Endothelial cell of umbilical vein (primary cell): Measurements from ENCODE around the gene DEDD.

ENCODE experiments used
- CTCF ChIP-seq, 2 donors: IDR thresholded peaks; 1 replicate in 1 of 2; 2 replicates in 1 of 2; pipeline ENCODE4 v1.5.1; 2011; ENCODE audit warnings: low read length in 2 of 2, mild to moderate bottlenecking in 2 of 2, moderate library complexity in 2 of 2, control low read depth in 1 of 2, inconsistent platforms in 1 of 2, low read depth in 1 of 2; ENCODE audit not compliant: insufficient read depth in 1 of 2; ENCODE audit errors: extremely low read depth in 1 of 2
- EZH2 ChIP-seq: IDR thresholded peaks from 2 replicates; pipeline ENCODE4 v1.6.1; 2012; ENCODE audit warnings: borderline replicate concordance, low read depth, mild to moderate bottlenecking, moderate library complexity, low read length, inconsistent platforms; ENCODE audit not compliant: severe bottlenecking
- FOS ChIP-seq: IDR thresholded peaks from 2 replicates; pipeline ENCODE4 v1.6.1; 2011; ENCODE audit warnings: mild to moderate bottlenecking, low read length, moderate library complexity, borderline replicate concordance; ENCODE audit not compliant: insufficient read depth
- GATA2 ChIP-seq: IDR thresholded peaks from 2 replicates; pipeline ENCODE4 v1.7.0; 2011; ENCODE audit warnings: low read depth, mild to moderate bottlenecking, moderate library complexity, mixed read lengths, low read length; ENCODE audit not compliant: insufficient read length, insufficient read depth

- TF ChIP-seq GATA2 (no peak), CTCF (IDR thresholded peaks at IDR 0.05; ENCODE audit: extremely low read depth in 1 of 2, insufficient read depth in 1 of 2, low read depth in 1 of 2, low read length in 2 of 2) (no peak), FOS (no peak), EZH2 (no peak)
These were observed 4.8 kb downstream of the DEDD start for GRCh38 chr1:161127649-161128048.
